Ovary (tissue), 9 donors: Measurements from ENCODE around the gene THADA. TPM values are rescaled to one million over a fixed set of nuclear protein-coding genes. Genes with fewer than 3 reads are reported as not detected.

ENCODE experiments used
- DNase-seq, 5 donors: peaks; one replicate each; pipeline ENCODE4 v3.0.0-alpha.2; 2019 to 2020
- H3K27ac ChIP-seq, 2 donors: fragments of 200-600 bp; one replicate each; pipeline versions ENCODE4 v1.5.1 to v1.8.0; 2019 to 2022
- H3K27me3 ChIP-seq: fragments of 200-600 bp; one replicate; pipeline ENCODE4 v1.8.0; 2022
- H3K36me3 ChIP-seq: fragments of 200-600 bp; sonication (generic); one replicate; pipeline ENCODE4 v1.5.1; 2019
- H3K4me1 ChIP-seq: one replicate; pipeline ENCODE4 v1.8.1; 2013; ENCODE audit warnings: mild to moderate bottlenecking, moderate library complexity; ENCODE audit not compliant: insufficient read depth
- H3K4me3 ChIP-seq: fragments of 200-600 bp; sonication (generic); one replicate; pipeline ENCODE4 v1.5.1; 2017
- H3K9me3 ChIP-seq, 2 donors: fragments of 200-600 bp in 1 of 2; sonication (generic) in 1 of 2; one replicate each; pipeline versions ENCODE4 v1.5.1 to v1.8.1; 2013 to 2019; ENCODE audit warnings: mild to moderate bottlenecking in 1 of 2, moderate library complexity in 1 of 2
- EP300 ChIP-seq: sonication (generic); formaldehyde crosslinking; IDR thresholded peaks from one replicate; pipeline ENCODE4 v1.6.1; 2017; ENCODE audit warnings: antibody characterized with exemption
- POLR2A ChIP-seq: fragments of 450-650 bp; IDR thresholded peaks from one replicate; pipeline ENCODE4 v1.6.1; 2017; ENCODE audit warnings: antibody characterized with exemption, mild to moderate bottlenecking, moderate library complexity
- WGBS, 3 donors: extraction: QIAGEN DNeasy Blood & Tissue Kit in 1 of 3; methylation state at CpG; one replicate each; pipeline versions ENCODE4 v1.1.5 to v1.1.7; 2013 to 2017; 5-methylcytosine and 5-hydroxymethylcytosine counted together
- intact Hi-C, 4 donors: fragments of 100-400 bp; cut with DNase I; formaldehyde crosslinking; loops; one replicate each; pipeline versions ENCODE4 v1.11.0 to v1.15.1; 2022 to 2023
- polyA plus RNA-seq, 2 donors: library from polyadenylated mRNA; stranded (reverse); fragments of 200-250 nt in 1 of 2; fragments of 350-450 nt in 1 of 2; fragmentation: Illumina TruSeq in 1 of 2; extraction: RNeasy Lipid Tissue Mini Kit (QIAGEN cat#74804) in 1 of 2; gene quantifications; one replicate each; pipeline ENCODE4 v1.2.3, GENCODE V29; 2013 to 2014
- total RNA-seq, 7 donors: library from RNA; depleted of rRNA in 2 of 7; stranded (reverse); fragments of >200 nt in 2 of 7; fragmentation: NEBNext Ultra II Directional in 3 of 7; extraction: Animal tissue kit (Norgen Biotek cat#: 25700) in 3 of 7; gene quantifications; one replicate each; pipeline versions ENCODE4 v1.1.0 to v1.2.4, GENCODE V29; 2016 to 2023
- TF ChIP-seq, protein P1 (sequence below), 3 donors: fragments of 450-650 bp in 2 of 3; fragments of 200-600 bp in 1 of 3; IDR thresholded peaks; one replicate each; pipeline versions ENCODE4 v1.5.1 to v1.8.0; 2016 to 2022; ENCODE audit warnings: antibody characterized with exemption in 3 of 3, mild to moderate bottlenecking in 1 of 3
- donor health status: DM: no; HTN: no; CAD: no; lungs with moderate emphysema.
- donor health status: DM: no; HTN: no; CAD: no.
- donor health status: Bipolar disorder and iron deficiency.
- donor health status: DM: yes; HTN: yes; CAD: no.
- donor health status: DM: no; HTN: no; CAD: no.
- donor health status: DM: yes; HTN: yes; CAD: no.

THADA gene
- total and polyA plus RNA-seq, 9 donors, result 14.0 to 46.8 (median 28.6) TPM

DNA sequence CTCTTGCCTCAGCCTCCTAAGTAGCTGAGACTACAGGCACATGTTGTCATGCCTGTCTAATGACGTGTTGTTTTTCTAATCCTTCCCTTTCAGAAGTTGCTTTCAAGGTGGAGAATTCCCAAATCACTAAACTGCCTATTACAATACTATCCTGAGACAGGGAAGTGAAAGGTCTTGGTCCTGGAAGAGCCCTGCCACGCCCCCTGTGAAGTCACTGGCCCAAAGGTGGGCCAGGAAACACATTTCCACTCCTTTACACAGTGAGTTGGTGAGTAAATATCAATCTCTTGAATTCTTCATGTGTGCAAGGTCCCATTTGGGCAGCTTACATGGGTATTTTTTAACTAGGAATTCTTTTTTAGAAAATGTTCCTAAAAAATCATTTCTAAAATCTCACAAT lies 150.1 kb downstream of the THADA start:
- Histone ChIP-seq H3K27me3 (no peaks in the 10 kb centered on the region), H3K4me3 (no peak overlapping the region), H3K27ac (peak overlapping the region in 1 of 2 donors; percentile 0), H3K9me3 (no peaks in the 10 kb centered on the region), H3K4me1 (peaks cover 1% of the 10 kb centered on the region), H3K36me3 (no peaks in the 10 kb centered on the region)
- TF ChIP-seq POLR2A (no peak), EP300 (no peak)
- TF ChIP-seq, protein P1, sequence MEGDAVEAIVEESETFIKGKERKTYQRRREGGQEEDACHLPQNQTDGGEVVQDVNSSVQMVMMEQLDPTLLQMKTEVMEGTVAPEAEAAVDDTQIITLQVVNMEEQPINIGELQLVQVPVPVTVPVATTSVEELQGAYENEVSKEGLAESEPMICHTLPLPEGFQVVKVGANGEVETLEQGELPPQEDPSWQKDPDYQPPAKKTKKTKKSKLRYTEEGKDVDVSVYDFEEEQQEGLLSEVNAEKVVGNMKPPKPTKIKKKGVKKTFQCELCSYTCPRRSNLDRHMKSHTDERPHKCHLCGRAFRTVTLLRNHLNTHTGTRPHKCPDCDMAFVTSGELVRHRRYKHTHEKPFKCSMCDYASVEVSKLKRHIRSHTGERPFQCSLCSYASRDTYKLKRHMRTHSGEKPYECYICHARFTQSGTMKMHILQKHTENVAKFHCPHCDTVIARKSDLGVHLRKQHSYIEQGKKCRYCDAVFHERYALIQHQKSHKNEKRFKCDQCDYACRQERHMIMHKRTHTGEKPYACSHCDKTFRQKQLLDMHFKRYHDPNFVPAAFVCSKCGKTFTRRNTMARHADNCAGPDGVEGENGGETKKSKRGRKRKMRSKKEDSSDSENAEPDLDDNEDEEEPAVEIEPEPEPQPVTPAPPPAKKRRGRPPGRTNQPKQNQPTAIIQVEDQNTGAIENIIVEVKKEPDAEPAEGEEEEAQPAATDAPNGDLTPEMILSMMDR (IDR thresholded peaks at IDR 0.05), result no peak
- no peak for DNase-seq
- intact Hi-C loops, result no loop called here
- 98% methylated on average over 2 of the region's 2 CpGs for WGBS, 3 donors

DNA sequence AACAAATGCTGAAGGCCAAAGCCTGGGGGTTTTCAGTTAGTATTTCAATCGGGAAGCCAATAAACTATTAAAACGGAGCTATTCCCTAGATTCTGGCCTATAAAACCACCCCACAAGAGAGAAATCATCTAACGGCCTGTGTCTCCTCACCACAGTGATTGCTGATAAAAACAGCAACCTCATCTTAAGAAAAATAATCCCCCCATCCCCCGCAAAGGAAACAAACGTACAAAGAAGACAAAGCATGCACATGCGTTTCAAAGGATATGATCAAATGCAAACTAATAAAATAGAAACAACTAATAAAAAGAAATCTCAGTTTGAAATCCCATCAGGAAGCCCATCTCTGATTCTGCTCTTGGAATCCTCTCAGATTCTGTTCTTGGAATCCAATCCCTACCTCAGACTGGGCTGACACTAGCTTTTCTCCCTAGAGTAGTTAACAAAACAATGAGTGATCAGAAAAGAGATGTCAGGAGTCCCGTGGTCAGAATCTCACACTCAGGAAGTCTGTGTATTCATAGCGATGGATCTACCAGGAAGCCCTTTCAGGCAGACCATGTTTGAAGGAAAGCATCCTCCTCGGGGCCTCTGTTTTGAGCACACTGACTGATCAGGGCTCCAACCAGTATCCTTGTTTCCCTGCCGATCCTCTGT lies 150.7 kb downstream of the THADA start:
- intact Hi-C loops, result no loop called here
- no peak overlapping the region for H3K4me3 ChIP-seq
- no peaks in the 10 kb centered on the region for H3K9me3 ChIP-seq
- TF ChIP-seq, protein P1 (IDR thresholded peaks at IDR 0.05), result no peak
- TF ChIP-seq POLR2A (no peak), EP300 (no peak)
- 40 to 68% (median 49%) methylated on average over 10 of the region's 10 CpGs for WGBS, 3 donors
- DNase-seq, result no peak
- H3K27me3 ChIP-seq, result no peaks in the 10 kb centered on the region
- peaks cover 1% of the 10 kb centered on the region for H3K4me1 ChIP-seq
- peak overlapping the region in 1 of 2 donors; percentile 0 for H3K27ac ChIP-seq
- H3K36me3 ChIP-seq, result no peaks in the 10 kb centered on the region

DNA sequence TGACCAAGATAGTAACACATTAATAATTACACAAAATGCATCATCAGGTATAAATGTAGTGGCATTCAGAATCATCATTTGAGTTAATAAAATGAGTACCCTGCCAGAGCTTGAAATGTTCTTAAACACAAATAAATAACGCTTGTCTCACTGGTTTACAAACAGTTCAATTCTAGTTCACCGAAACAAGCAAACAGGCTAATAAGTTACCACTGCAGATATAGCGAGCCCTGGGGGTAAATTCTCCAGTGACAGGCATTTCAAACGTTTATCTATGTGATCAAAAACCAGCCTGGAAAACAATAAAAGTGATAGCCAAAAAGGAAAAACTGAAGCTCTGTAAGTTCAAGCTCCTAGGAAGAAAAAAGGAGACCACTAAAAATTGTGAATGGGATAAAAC lies 152.6 kb downstream of the THADA start:
- intact Hi-C loops, result no loop called here
- H3K9me3 ChIP-seq, result no peaks in the 10 kb centered on the region
- TF ChIP-seq EP300 (no peak), POLR2A (no peak)
- TF ChIP-seq, protein P1 (IDR thresholded peaks at IDR 0.05), result no peak
- no peak overlapping the region for H3K27ac ChIP-seq
- H3K4me3 ChIP-seq, result no peak overlapping the region
- H3K36me3 ChIP-seq, result no peaks in the 10 kb centered on the region
- 92 to 93% (median 93%) methylated on average over 4 of the region's 4 CpGs for WGBS, 3 donors
- no peaks in the 10 kb centered on the region for H3K27me3 ChIP-seq
- no peak for DNase-seq
- H3K4me1 ChIP-seq, result peaks cover 1% of the 10 kb centered on the region

DNA sequence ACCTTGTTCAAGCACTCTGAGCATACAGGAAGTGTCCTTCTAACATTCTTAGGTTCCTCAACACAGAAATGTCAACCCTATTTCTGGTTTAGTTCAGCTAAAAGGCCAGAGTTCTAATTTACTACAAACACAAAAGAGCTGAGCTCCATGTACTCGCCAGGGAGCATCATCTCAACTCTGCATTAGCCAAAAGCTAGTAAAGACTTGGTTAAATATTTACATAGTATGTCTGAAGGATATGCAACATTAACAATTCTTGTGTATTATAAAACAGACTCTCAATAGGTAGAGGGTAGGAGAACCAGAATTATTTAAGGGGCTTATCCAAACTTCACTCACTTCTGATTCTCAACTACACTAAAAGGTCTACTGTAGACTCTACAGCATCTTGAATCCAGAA lies 154.6 kb downstream of the THADA start:
- H3K9me3 ChIP-seq, result no peaks in the 10 kb centered on the region
- WGBS, 3 donors, result 86 to 97% (median 97%) methylated on average over 1 of the region's 1 CpG
- no peak for DNase-seq
- peaks cover 1% of the 10 kb centered on the region for H3K4me1 ChIP-seq
- H3K36me3 ChIP-seq, result no peaks in the 10 kb centered on the region
- intact Hi-C loops, result no loop called here
- H3K27ac ChIP-seq, result no peak overlapping the region
- TF ChIP-seq POLR2A (no peak), EP300 (no peak)
- TF ChIP-seq, protein P1 (IDR thresholded peaks at IDR 0.05), result no peak
- H3K27me3 ChIP-seq, result no peaks in the 10 kb centered on the region
- no peak overlapping the region for H3K4me3 ChIP-seq
